SH-SY5Y (cell line): ENCODE results near the gene OR52R1.

Source experiments
- GATA2 ChIP-seq: IDR thresholded peaks from 2 replicates; pipeline ENCODE4 v1.6.1; 2011; ENCODE audit warnings: mild to moderate bottlenecking, low read depth, low read length
- GATA3 ChIP-seq: IDR thresholded peaks from 2 replicates; pipeline ENCODE4 v1.6.1; 2011; ENCODE audit warnings: low read depth, mild to moderate bottlenecking, low read length, moderate library complexity

The OR52R1 gene

DNA sequence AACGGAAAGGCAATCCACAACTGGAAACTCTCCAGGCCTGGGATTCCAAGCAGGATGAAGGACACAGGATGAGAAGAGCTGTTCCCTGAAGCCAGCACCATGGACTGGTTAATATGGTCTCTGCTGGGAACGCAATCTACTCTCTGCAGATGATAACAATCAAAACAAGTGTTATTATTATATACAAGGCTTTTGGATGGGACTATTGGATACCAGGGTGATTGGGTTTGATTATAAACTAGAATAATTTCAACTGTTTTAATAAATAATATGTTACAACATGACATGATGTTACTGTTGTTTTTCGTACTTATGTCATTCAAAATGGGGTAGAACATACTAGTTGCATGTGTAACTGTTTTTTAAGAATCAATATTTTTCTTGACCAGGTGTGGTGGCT lies at the start of gene OR52R1:
Gene OR52R1 (minus strand): TSS at position 101 of the 400 bp plus-strand sequence. CDS start 0 bp downstream, at position 101.
- TF ChIP-seq GATA2, result no peak
- TF ChIP-seq GATA3, result no peak

DNA sequence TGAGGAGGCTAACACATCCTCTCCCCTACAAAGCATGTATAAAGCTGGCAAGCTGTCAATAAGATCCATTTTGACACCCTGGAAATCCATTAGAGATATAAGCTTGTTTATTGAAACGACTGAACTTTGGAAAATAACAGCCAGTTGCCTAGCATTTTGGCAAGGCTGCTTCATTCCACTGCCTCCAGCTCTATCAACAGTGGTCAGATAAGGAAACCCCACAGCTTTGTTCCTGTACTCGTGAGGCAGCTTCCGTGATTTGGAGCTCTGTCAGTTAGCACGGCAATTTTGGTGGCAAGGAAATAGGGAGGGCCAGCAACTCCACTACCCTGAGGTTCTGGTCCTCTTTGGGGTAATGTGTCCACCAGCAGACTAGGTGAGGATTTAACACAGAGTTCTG lies 46.9 kb upstream of the OR52R1 start:
- TF ChIP-seq GATA2 (no peak), GATA3 (no peak)

DNA sequence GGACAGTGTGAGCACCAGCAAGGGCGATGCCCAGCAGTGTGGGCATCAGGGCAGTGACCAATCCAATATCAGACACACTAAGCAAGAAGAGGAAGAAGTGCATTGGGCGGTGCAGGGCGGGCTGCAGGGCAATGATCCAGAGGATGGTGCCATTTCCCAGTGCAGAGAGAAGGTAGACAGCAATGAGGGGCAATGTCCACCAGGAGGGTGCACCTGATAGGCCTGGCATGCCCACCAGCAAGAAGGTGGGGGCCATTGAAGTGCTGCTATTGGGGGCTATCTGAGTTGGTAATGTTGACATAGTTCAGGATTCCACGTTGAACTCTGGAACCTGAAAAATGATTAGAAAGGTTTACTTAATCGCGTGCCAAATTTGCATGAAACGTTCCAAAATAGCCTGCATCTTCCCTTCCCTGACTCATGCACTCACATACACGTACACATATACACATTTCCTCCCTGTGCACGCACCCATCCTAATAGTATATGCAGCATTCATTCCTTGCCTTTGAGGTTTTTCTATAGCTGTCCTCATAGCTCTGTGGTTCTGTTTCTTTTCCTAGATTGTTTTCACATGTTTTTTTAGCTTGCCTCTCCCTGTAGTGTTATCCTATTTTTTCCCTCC lies 44.8 kb upstream of the OR52R1 start, which contains the start of gene OR51S1:
Gene OR51S1 (minus strand): TSS at position 301 of the 625 bp plus-strand sequence. CDS start 0 bp downstream, at position 301.
- no peak for TF ChIP-seq GATA2
- no peak for TF ChIP-seq GATA3

DNA sequence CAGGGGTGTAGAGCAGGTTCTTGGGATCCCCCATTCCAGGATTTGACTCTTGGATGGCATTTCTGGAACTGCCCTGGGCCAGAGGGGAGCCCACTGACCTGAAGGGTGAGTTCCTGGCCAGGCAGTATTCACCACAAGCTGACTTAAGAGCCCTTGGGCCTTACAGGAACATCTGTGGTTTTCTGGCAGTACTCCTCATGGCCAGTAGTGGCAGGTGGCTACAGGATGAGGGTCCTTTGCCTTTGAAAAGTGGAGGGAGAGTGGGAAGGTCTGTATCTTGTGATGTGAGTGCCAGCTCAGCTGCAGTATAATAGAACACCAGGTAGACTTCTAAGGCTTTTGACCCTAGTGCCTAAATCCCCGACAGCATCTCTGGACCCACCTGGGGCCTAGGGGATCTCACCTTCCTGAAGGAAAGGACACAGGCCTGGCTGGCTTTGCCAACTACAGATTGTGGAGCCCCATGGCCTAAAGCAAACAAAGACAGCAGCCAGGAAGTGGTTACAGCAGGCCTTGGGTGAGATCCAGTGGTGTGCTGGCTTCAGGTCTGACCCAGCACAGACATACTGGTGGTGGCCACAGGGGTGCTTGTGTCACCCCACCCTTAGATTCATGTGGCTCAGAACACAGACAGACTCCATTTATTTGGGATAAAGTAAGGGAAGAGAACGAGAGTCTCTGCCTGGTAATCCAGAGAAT lies 35.8 kb upstream of the OR52R1 start:
- TF ChIP-seq GATA2 (no peak), GATA3 (no peak)

DNA sequence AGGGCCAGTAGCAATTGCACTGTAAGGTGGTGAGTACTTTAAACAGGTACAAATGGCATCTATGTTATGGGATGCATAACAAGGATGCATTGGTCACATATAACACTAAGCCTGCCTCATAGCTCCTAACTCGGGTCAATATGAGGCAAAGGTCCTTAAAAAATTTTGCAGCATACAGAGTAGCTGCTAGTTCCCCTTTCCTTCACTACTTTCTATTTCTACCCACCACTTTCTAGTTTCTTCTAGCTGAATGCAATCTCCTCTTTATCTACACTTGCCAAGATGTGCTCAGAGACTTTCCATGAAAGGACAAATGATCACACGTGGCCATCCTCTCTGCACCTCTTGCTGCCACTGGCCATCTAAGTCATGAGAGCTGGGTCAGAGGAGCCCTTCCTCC lies 26.7 kb upstream of the OR52R1 start:
- TF ChIP-seq GATA2 (no peak), GATA3 (no peak)

DNA sequence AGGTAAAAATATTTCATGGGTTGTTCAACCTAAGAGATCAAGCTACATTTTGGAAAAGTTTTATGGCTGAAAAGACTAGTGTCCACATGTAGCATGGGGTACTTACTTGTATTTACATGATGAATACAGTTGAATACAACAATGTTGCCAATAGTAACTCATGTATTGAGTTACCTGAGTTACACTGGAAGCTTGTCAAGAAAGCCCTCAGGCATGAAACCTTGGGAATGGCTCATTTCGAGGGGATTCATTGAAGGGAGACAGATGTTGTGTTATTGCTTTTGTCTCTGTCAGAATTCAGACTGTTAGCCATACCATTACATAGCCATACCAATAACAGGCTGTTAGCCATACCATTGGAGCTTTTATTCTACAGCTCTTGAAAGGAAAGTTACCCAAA lies 26.2 kb upstream of the OR52R1 start:
- TF ChIP-seq GATA3 (no peak), GATA2 (no peak)

DNA sequence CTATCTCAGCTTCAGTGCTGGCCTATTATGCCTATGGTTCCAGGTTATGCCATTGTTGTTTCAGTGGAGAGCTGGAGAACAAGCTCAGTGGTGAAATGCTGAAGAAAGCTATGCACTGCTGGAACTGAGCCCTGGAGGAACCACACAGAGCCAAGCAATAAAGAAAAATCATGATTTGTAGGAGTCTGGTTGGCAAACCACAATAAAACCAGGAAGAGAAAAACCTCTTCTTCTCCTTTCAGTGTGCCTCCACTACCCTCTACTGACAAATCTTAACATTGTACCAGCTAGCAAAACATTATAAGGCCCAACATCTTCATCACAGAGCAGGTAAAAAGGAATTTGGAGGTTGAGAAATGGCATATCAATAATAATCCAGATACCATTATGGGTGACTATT lies 22.2 kb upstream of the OR52R1 start:
- TF ChIP-seq GATA2 (no peak), GATA3 (no peak)

DNA sequence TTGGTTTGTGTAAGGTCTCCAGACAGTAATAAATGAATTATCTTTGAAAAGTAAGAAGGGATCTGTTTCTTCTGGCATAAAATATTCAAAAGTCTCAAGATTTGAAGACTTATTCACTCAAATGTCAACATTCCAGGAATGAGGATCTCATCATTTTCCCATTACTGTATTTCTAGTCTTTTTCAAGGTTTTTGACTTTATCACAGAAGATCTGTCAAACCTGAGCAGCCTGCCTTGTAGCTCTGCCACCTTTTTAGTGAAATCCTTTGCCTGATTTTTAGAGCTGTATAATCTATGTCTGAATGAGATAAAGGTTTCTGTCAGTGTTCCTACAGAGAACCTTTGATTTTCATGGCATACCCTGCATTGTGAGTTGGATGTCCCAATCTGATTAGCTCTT lies 21.0 kb upstream of the OR52R1 start:
- TF ChIP-seq GATA2 (no peak), GATA3 (no peak)

DNA sequence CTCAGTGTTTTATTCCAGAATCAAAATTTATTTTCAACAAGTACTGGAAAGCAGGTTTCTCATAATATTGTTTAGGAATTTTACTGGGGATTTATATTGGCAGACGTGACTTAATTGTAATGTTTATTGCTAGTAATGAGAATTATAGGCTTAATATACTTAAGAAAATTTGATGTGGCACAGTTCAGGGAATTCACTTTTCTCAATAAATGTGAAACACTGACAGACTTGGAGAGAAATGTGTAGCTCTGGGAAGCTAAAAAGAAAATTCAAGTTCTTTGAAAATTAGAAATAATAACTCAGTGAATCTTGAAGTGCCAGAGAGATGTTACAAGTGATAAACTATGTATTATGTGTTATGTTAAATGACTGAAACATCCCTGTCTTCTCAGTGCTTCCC lies 16.8 kb upstream of the OR52R1 start, which contains the start of gene OR51F2:
Gene OR51F2 (plus strand): TSS at position 301 of the 400 bp plus-strand sequence. CDS start 101 bp downstream, outside the sequence.
- no peak for TF ChIP-seq GATA3
- TF ChIP-seq GATA2, result no peak

DNA sequence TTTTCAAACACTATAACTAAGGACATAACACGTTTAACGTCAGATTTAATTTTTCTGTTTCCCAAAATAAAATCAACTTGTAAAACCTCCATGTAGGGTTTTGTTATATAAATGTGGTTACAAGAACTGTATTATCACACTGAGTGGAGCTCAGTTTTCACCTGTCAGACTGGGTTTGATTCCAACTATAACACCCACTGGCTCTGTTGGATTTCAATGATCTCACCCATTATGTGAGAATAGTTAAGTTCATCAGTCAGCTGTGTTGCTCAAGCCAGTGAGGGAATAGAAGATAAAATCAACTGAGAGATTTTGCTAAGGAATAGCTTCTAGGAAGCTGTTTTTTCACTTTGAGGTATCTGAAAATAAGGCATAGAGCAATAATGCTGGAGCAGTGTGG lies 5.1 kb upstream of the OR52R1 start:
- TF ChIP-seq GATA2 (no peak), GATA3 (no peak)

DNA sequence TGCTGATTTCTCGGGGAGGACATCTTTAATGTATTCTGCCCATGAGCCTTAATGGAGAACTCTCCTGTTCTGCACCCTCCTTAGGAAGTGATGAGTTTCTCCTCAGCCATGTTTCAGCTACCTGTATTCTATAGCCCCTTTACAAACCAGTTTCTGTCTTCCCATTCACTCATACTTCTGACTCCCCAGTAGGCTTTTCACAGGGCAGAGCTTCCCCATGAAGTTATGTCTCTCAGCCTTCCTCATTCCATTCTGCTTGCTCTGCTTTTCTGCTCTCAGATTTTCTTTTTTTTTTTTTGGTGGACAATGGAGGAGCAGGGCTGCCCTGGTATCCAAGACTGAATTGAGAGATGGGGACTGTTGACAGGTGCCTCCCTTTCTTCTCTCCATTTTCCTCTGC lies 4.3 kb upstream of the OR52R1 start:
- TF ChIP-seq GATA2, result no peak
- no peak for TF ChIP-seq GATA3

DNA sequence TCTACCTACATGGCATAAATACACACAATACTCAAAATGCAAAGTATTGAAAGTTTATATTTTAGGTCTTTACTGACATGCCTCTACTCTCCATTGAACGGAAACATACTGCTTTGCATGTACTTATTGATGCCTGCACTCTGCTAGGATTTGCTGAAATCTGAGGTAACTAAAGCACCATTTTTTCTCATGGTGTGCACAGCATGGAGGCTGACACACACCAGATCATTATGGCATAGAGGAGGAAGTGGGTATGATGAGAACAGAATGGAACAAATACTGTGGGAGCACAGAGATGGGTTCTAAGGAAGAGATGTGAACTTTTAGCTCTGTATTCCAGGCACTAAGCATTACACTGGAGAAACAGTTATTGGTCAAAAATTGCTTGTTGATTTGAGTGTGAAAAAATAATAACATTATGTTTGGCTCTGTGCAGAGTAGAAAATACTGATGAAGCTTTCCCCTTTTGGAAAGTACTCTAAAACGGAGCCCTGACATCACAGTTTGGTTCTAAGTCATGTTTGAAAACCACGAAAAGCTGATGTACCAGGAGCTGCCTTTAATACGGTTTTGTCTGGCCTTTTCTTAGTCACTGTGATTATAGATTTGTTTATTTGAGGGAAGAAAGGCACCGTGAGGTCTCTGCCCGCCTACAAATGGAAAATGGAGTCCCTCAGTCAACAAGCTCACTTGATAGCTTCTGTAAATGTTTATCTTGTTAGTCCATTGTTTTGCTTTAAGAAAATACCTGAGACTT lies 5.6 kb downstream of the OR52R1 start:
- TF ChIP-seq GATA2 (no peak), GATA3 (no peak)

DNA sequence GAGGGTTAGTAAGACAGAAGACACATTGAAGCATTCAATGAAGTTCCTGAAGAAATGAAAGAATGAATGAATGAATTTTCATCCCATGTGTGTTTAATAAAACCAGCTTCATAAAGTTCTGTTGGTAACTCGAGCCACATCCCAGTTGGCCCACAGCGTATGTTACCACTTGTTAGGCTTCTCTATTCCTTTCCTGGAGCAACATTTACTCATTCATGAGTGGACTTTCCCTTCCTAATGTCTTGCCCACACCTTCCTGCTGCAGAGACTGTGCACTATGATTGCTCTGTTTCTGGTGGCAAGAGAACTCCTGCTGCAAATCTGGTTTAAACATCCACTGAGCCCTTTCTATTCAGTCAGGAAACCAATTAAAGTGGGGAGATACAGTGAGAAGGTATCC lies 7.0 kb downstream of the OR52R1 start:
- TF ChIP-seq GATA2 (no peak), GATA3 (no peak)

DNA sequence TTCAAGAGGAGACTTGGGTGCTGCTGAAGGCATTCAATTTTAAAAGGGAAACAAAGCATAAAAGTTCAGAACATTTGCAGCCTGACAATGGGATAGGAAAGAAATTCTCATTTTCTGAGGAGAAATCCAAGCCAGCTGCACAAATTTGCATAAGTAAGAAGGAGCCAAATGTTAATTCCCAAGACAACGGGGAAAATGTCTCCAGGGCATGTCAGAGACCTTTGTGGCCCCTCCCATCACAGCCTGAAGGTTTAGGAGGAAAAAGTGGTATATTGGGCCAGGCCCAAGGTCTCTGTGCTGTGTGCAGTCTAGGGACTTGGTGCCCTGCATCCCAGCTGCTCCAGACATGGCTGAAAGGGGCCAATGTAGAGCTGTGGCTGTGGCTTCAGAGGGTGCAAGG lies 21.7 kb downstream of the OR52R1 start:
- TF ChIP-seq GATA2 (no peak), GATA3 (no peak)

DNA sequence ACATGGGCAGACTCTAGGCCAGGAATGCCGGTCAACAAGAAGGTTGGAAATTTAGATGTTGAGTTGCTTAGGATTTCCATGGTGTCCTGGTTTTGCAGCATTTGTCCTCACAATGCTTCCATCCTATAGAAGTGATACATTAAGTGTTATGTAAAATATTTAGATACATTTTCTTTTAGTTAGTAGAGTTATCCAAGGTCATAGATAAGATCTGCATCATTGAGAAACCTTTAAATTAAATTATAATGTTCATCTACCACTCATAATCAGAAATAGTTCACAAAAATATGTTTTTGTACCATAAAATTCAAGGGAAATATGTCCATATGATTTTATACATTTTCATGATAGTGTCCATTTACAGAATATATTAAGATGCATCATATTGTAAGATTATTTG lies 34.3 kb downstream of the OR52R1 start, which contains the start of gene OR51F1:
Gene OR51F1 (minus strand): TSS at position 101 of the 400 bp plus-strand sequence. CDS start 0 bp downstream, at position 101.
- no peak for TF ChIP-seq GATA3
- TF ChIP-seq GATA2, result no peak
